GM13976 (cell line): ENCODE data around the gene CD2.

Source experiments
- DNase-seq: peaks from one replicate; pipeline ENCODE4 v3.0.0; 2012; ENCODE audit warnings: low spot score
- CTCF ChIP-seq: IDR thresholded peaks from 2 replicates; pipeline ENCODE4 v1.5.1; 2012; ENCODE audit warnings: borderline replicate concordance, mild to moderate bottlenecking; ENCODE audit not compliant: insufficient read depth; ENCODE audit errors: extremely low read depth, missing control alignments, control extremely low read depth
- in situ Hi-C: fragments of 300-500 bp; cut with MboI; formaldehyde crosslinking; loops from one replicate; pipeline ENCODE4 v1.12.0; 2022; ENCODE audit warnings: low sequenced_read_pairs, mixed read lengths, inconsistent platforms; ENCODE audit not compliant: unreplicated experiment

CD2 gene

GRCh38 chr1:116754198-116754977 is at the start of gene CD2:
CD2 (plus strand) TSS chr1:116754430; CDS start chr1:116754493, 63 bp downstream.
- no peak for TF ChIP-seq CTCF
- in situ Hi-C loops: no loop called here
- DNase-seq: no peak

GRCh38 chr1:116706123-116706522 is 48.1 kb upstream of the CD2 start:
- no peak for DNase-seq
- no peak for TF ChIP-seq CTCF
- in situ Hi-C loops: no loop called here

- no peak for DNase-seq
- in situ Hi-C loops: no loop called here
- TF ChIP-seq CTCF: no peak
Observed at GRCh38 chr1:116706841-116707240, 47.4 kb upstream of the CD2 start.

GRCh38 chr1:116708255-116708900 is 45.9 kb upstream of the CD2 start:
- in situ Hi-C loops: no loop called here
- DNase-seq: no peak
- TF ChIP-seq CTCF: no peak

GRCh38 chr1:116709666-116710167 is 44.5 kb upstream of the CD2 start:
- TF ChIP-seq CTCF: no peak
- in situ Hi-C loops: no loop called here
- no peak for DNase-seq

- no peak for DNase-seq
- TF ChIP-seq CTCF: no peak
- in situ Hi-C loops: no loop called here
Observed at GRCh38 chr1:116710420-116711262, 43.6 kb upstream of the CD2 start.
